Tibial nerve (tissue), 3 donors: ENCODE results near the gene PACSIN1.

ENCODE experiments used
- CTCF ChIP-seq, 5 experiments: fragments of 200-600 bp in 3 of 5; fragments of 450-650 bp in 2 of 5; sonication (generic) in 3 of 5; IDR thresholded peaks; one replicate each; pipeline ENCODE4 v1.5.1; 2016 to 2019; ENCODE audit warnings: antibody characterized with exemption in 5 of 5, mild to moderate bottlenecking in 3 of 5, moderate library complexity in 2 of 5
- POLR2A ChIP-seq, 2 donors: fragments of 450-650 bp; IDR thresholded peaks; one replicate each; pipeline ENCODE4 v1.6.1; 2017; ENCODE audit warnings: antibody characterized with exemption in 2 of 2, mild to moderate bottlenecking in 2 of 2, moderate library complexity in 2 of 2

- TF ChIP-seq POLR2A (IDR thresholded peaks at IDR 0.05) (no peak), CTCF (IDR thresholded peaks at IDR 0.05) (no peak)
These were observed 46.9 kb downstream of the PACSIN1 start for GRCh38 chr6:34512738-34513115.
